K562 (cell line): ENCODE data around the gene DYRK1A. TPM values are rescaled to one million over a fixed set of nuclear protein-coding genes. Genes with fewer than 3 reads are reported as not detected.
A peak's percentile ranks its signal among the peaks of the same experiment; 100 is the strongest.

Experiments used
- ATAC-seq: fragments of 200-7000 bp; cut with Tn5 transposase; 3 replicates; pipeline ENCODE4 v1.9.1; 2020; ENCODE audit warnings: moderate library complexity
- BruUV-seq: library from RNA; stranded (reverse); fragments of 400-500 nt; replicated peaks from 2 replicates; lab custom pipeline; 2021; lab: Mats Ljungman, UMichigan
- CTCF ChIA-PET: fragments of 300-600 bp; formaldehyde crosslinking; extraction: SDS; loops from one replicate; lab custom pipeline; 2021; ENCODE audit warnings: low intra/inter-chr PET ratio; lab: Yijun Ruan, JAX
- POLR2A ChIA-PET: fragments of 300-600, 350-650 bp; sonication (Branson Sonifier 250); formaldehyde crosslinking; extraction: SDS; loops from one replicate; lab custom pipeline; 2021; ENCODE audit warnings: antibody characterized with exemption, inconsistent platforms; lab: Yijun Ruan, JAX
- DNase-seq, 4 experiments: peaks; one replicate each; pipeline versions ENCODE4 v3.0.0 to v3.0.0-alpha.2; 2011 to 2018; ENCODE audit warnings: low spot score in 3 of 4, mixed read lengths in 3 of 4; ENCODE audit errors: extremely low read depth in 1 of 4
- FAIRE-seq: peaks from 2 replicates; lab custom pipeline; 2011; peaks lifted over from hg19 to GRCh38; lab: Jason Lieb, UNC
- H2AFZ ChIP-seq: 2 replicates; pipeline ENCODE4 v1.6.0; 2011; ENCODE audit warnings: low read depth, low read length, control low read depth, inconsistent platforms
- H3K27ac ChIP-seq: fragments of 200-600 bp; 3 replicates; pipeline ENCODE4 v1.8.0; 2011; ENCODE audit warnings: low read depth, mild to moderate bottlenecking, control low read depth, inconsistent platforms, low read length, moderate library complexity, mixed read lengths; ENCODE audit errors: extremely low read depth
- H3K27me3 ChIP-seq, 2 experiments: fragments of 300-600 bp in 1 of 2; 2 replicates in 1 of 2; 3 replicates in 1 of 2; pipeline versions ENCODE4 v1.6.0 to v1.8.0; 2011; ENCODE audit warnings: inconsistent platforms in 2 of 2, low read length in 2 of 2, mild to moderate bottlenecking in 1 of 2, mixed read lengths in 1 of 2, moderate library complexity in 1 of 2; ENCODE audit not compliant: control insufficient read depth in 2 of 2, insufficient read depth in 2 of 2
- H3K36me3 ChIP-seq: fragments of 300-600 bp; 3 replicates; pipeline ENCODE4 v1.8.0; 2011; ENCODE audit warnings: mild to moderate bottlenecking, low read length, inconsistent platforms; ENCODE audit not compliant: control insufficient read depth, insufficient read depth
- H3K4me1 ChIP-seq, 2 experiments: fragments of 200-600 bp in 1 of 2; replicated peaks in 1 of 2; 2 replicates in 1 of 2; 3 replicates in 1 of 2; pipeline versions ENCODE4 v1.5.1 to v1.8.0; 2011; ENCODE audit warnings: inconsistent platforms in 2 of 2, low read length in 2 of 2, mild to moderate bottlenecking in 1 of 2, mixed read lengths in 1 of 2, moderate library complexity in 1 of 2; ENCODE audit not compliant: control insufficient read depth in 2 of 2, insufficient read depth in 2 of 2
- H3K4me2 ChIP-seq: 2 replicates; pipeline ENCODE4 v1.6.1; 2011; ENCODE audit warnings: low read length, control low read depth, inconsistent platforms, mixed read lengths; ENCODE audit not compliant: insufficient read depth
- H3K4me3 ChIP-seq: fragments of 200-600 bp; sonication (generic), shearing (Covaris generic); 2 replicates; pipeline ENCODE4 v1.5.1; 2016; ENCODE audit warnings: control low read depth, inconsistent platforms
- H3K79me2 ChIP-seq: fragments of 200-600 bp; 3 replicates; pipeline ENCODE4 v1.8.0; 2011; ENCODE audit warnings: low read length, inconsistent platforms; ENCODE audit not compliant: control insufficient read depth, insufficient read depth
- H3K9ac ChIP-seq, 2 experiments: 2 replicates each; pipeline versions ENCODE4 v1.6.0 to v1.6.1; 2011; ENCODE audit warnings: low read depth in 2 of 2, low read length in 2 of 2, control low read depth in 1 of 2, inconsistent platforms in 1 of 2, mild to moderate bottlenecking in 1 of 2, mixed read lengths in 1 of 2; ENCODE audit not compliant: insufficient read depth in 1 of 2
- H3K9me1 ChIP-seq: one replicate; pipeline ENCODE4 v1.6.0; 2011; ENCODE audit warnings: inconsistent platforms, mild to moderate bottlenecking, low read length, moderate library complexity; ENCODE audit not compliant: control insufficient read depth, insufficient read depth
- H3K9me3 ChIP-seq: replicated peaks from 2 replicates; pipeline ENCODE4 v1.5.1; 2011; ENCODE audit warnings: low read depth, low read length, inconsistent platforms; ENCODE audit not compliant: control insufficient read depth, insufficient read depth
- H4K20me1 ChIP-seq: replicated peaks from 2 replicates; pipeline ENCODE4 v1.6.1; 2011; ENCODE audit warnings: low read length, inconsistent platforms, mixed read lengths; ENCODE audit not compliant: control insufficient read depth, insufficient read depth
- ETV6 ChIP-seq, 3 experiments: fragments of 150-350 bp in 1 of 3; sonication (generic) in 1 of 3; formaldehyde crosslinking in 1 of 3; IDR thresholded peaks; 2 replicates each; pipeline versions ENCODE4 v1.6.1 to v1.8.0; 2014 to 2022; ENCODE audit warnings: borderline replicate concordance in 2 of 3, low read depth in 2 of 3, antibody characterized with exemption in 1 of 3, low read length in 1 of 3, mild to moderate bottlenecking in 1 of 3, missing genetic modification reagents in 1 of 3
- GABPA ChIP-seq: fragments of 200-800 bp; sonication (Bioruptor generic); conservative IDR thresholded peaks from 2 replicates; pipeline ENCODE4 v1.6.1; 2016; ENCODE audit warnings: low read depth, missing genetic modification characterization, missing compliant biosample characterization
- NCOA6 ChIP-seq: fragments of 450-650 bp; IDR thresholded peaks from 2 replicates; pipeline ENCODE4 v1.6.1; 2017; ENCODE audit warnings: mild to moderate bottlenecking
- TCF7 ChIP-seq: sonication (generic); IDR thresholded peaks from 2 replicates; pipeline ENCODE4 v1.6.1; 2016; ENCODE audit warnings: antibody characterized with exemption, borderline replicate concordance
- WGBS: fragments of 100-300 bp; shearing (Covaris generic); methylation state at CpG from one replicate; pipeline ENCODE4 v1.1.6; 2016; ENCODE audit warnings: low coverage, mixed read lengths; ENCODE audit not compliant: insufficient coverage; ENCODE audit errors: missing lambda C conversion rate; 5-methylcytosine and 5-hydroxymethylcytosine counted together
- in situ Hi-C: fragments of 300-500 bp; cut with MboI; formaldehyde crosslinking; loops from 4 replicates; pipeline ENCODE4 v1.15.0; 2018; ENCODE audit warnings: inconsistent platforms, mixed read lengths
- intact Hi-C: fragments of 100-400 bp; cut with micrococcal nuclease; formaldehyde crosslinking; loops from 2 replicates; pipeline ENCODE4 v1.14.2; 2022
- polyA plus RNA-seq, 8 experiments: library from polyadenylated mRNA; depleted of rRNA in 4 of 8; stranded (reverse) in 5 of 8; unstranded in 3 of 8; fragments of >200 nt; fragmentation: Nextera tagmentation in 2 of 8; fragmentation: Illumina TruSeq in 1 of 8; extraction: Ambion mirVana in 2 of 8; extraction: Trizol in 1 of 8; gene quantifications; 2 replicates each; pipeline versions ENCODE4 v1.2.1 to v1.2.3, GENCODE V29; 2011 to 2014; ENCODE audit warnings: inconsistent platforms in 1 of 8, missing spikeins in 1 of 8
- total RNA-seq, 7 experiments: library from RNA; depleted of rRNA in 6 of 7; stranded (reverse); fragments of >200 nt in 6 of 7; fragmentation: Illumina TruSeq in 2 of 7; extraction: Trizol in 2 of 7; gene quantifications; 2 replicates each; pipeline versions ENCODE4 v1.2.1 to v1.2.3, GENCODE V29; 2011 to 2021; ENCODE audit warnings: low replicate concordance in 1 of 7
- TF ChIP-seq, protein P1 (sequence below), 2 experiments: IDR thresholded peaks in 1 of 2; conservative IDR thresholded peaks in 1 of 2; 2 replicates each; pipeline ENCODE4 v1.6.1; 2016; ENCODE audit warnings: low read depth in 2 of 2, mild to moderate bottlenecking in 1 of 2, missing compliant biosample characterization in 1 of 2, missing genetic modification characterization in 1 of 2, moderate library complexity in 1 of 2
- TF ChIP-seq, protein P2 (sequence below), 2 experiments: fragments of 450-650 bp in 1 of 2; sonication (generic) in 1 of 2; formaldehyde crosslinking in 1 of 2; IDR thresholded peaks; 2 replicates each; pipeline versions ENCODE4 v1.7.1 to v1.9.0; 2016 to 2022; ENCODE audit warnings: inconsistent platforms in 1 of 2, mild to moderate bottlenecking in 1 of 2, missing genetic modification reagents in 1 of 2

The DYRK1A gene
- total and polyA plus RNA-seq, 9 of the 15 experiments (the other 6 are each of a cell fraction or from before 2014, with no cell fraction given), result 3.7 to 64.8 (median 42.3) TPM

DNA sequence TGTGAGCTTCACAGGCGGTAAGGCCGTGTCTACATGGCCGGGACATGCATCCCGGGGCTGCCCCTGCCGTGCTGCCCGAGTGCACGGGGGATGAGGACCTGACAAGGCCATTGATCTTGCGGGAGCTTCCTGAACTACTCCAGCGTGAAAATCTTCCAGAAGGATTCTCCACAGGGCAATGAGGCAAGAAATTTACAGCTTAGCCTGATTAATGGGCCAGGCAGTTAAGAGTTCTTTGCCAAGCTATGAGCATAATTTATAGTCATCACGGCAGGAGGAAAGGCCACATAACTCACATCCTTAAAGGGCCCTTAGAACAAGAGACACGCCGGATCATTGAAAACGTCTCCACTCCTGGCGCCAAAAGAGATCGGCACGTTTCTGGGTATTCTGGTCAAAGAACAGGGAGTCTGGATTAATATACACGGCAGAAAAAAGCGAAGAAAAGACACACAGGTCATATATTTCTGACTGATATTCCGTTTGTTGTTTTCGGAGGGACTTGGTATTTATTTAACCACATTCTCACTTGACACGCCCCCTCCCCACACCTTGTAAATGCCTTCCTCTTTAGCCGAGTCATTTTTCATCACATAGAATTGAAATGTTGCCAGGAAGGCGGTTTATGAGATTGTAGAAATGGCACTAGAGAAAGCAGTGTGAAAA lies 180.5 kb downstream of the DYRK1A start:
- WGBS, result 31% methylated on average over 23 of the region's 23 CpGs
- H4K20me1 ChIP-seq, result no peaks in the 10 kb centered on the region
- peak; percentile 51 for ATAC-seq
- no peak for FAIRE-seq
- DNase-seq, result peak in 1 of 4 experiments; percentile 57
- no TSS peak for BruUV-seq
- intact Hi-C loops, result no loop called here
- H3K27ac ChIP-seq, result no peak overlapping the region; the same call in 2 of the 3 replicates
- H3K9ac ChIP-seq, result peak overlapping the region in 1 of 2 experiments; percentile 65; a peak in 2 of 4 replicates
- POLR2A ChIA-PET, result interaction anchor here (0.6 to 1.1 kb wide), 3 partner anchors 9 to 135 kb away, joined by 3 to 4 read pairs (median 3); no protein-coding TSS in a partner anchor
- H3K4me1 ChIP-seq, result peaks cover 26 to 38% of the 10 kb centered on the region in 2 experiments
- in situ Hi-C loops, result no loop called here
- H3K27me3 ChIP-seq, result no peaks in the 10 kb centered on the region
- H3K4me3 ChIP-seq, result no peak overlapping the region
- no peaks in the 10 kb centered on the region for H3K36me3 ChIP-seq
- no peaks in the 10 kb centered on the region for H3K79me2 ChIP-seq
- H3K9me3 ChIP-seq, result no peaks in the 10 kb centered on the region
- no peaks in the 10 kb centered on the region for H3K9me1 ChIP-seq
- peak overlapping the region; percentile 61 for H2AFZ ChIP-seq
- CTCF ChIA-PET, result no interaction called here
- peak overlapping the region; percentile 28; the same call in 1 of the 2 replicates for H3K4me2 ChIP-seq
- TF ChIP-seq GABPA (tag) (no peak), ETV6 (IDR thresholded peaks at IDR 0.05; ENCODE audit: borderline replicate concordance in 1 of 2, low read depth in 2 of 2, low read length in 1 of 2) (no peak), ETV6 (CRISPR knock-in tag; IDR thresholded peaks at IDR 0.05; ENCODE audit: borderline replicate concordance) (no peak), TCF7 (no peak), NCOA6 (no peak)
- TF ChIP-seq, protein P1, sequence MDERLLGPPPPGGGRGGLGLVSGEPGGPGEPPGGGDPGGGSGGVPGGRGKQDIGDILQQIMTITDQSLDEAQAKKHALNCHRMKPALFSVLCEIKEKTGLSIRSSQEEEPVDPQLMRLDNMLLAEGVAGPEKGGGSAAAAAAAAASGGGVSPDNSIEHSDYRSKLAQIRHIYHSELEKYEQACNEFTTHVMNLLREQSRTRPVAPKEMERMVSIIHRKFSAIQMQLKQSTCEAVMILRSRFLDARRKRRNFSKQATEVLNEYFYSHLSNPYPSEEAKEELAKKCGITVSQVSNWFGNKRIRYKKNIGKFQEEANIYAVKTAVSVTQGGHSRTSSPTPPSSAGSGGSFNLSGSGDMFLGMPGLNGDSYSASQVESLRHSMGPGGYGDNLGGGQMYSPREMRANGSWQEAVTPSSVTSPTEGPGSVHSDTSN (CRISPR knock-in tag; IDR thresholded peaks at IDR 0.05; ENCODE audit: low read depth), result no peak
- TF ChIP-seq, protein P1 (tag; conservative IDR thresholded peaks at IDR 0.05; ENCODE audit: low read depth), result peak; percentile 93
- TF ChIP-seq, protein P2, sequence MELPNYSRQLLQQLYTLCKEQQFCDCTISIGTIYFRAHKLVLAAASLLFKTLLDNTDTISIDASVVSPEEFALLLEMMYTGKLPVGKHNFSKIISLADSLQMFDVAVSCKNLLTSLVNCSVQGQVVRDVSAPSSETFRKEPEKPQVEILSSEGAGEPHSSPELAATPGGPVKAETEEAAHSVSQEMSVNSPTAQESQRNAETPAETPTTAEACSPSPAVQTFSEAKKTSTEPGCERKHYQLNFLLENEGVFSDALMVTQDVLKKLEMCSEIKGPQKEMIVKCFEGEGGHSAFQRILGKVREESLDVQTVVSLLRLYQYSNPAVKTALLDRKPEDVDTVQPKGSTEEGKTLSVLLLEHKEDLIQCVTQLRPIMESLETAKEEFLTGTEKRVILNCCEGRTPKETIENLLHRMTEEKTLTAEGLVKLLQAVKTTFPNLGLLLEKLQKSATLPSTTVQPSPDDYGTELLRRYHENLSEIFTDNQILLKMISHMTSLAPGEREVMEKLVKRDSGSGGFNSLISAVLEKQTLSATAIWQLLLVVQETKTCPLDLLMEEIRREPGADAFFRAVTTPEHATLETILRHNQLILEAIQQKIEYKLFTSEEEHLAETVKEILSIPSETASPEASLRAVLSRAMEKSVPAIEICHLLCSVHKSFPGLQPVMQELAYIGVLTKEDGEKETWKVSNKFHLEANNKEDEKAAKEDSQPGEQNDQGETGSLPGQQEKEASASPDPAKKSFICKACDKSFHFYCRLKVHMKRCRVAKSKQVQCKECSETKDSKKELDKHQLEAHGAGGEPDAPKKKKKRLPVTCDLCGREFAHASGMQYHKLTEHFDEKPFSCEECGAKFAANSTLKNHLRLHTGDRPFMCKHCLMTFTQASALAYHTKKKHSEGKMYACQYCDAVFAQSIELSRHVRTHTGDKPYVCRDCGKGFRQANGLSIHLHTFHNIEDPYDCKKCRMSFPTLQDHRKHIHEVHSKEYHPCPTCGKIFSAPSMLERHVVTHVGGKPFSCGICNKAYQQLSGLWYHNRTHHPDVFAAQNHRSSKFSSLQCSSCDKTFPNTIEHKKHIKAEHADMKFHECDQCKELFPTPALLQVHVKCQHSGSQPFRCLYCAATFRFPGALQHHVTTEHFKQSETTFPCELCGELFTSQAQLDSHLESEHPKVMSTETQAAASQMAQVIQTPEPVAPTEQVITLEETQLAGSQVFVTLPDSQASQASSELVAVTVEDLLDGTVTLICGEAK (IDR thresholded peaks at IDR 0.05), result 0 out of 2 replicates have a peak, but pooled peaks have one; percentile 12
- TF ChIP-seq, protein P2 (CRISPR knock-in tag; IDR thresholded peaks at IDR 0.05), result no peak
